ENCODE measurements around the gene NVL.
A peak's percentile ranks its signal among the peaks of the same experiment; 100 is the strongest.

The NVL gene

GRCh38 chr1:224338150-224338838, 8.3 kb upstream of the NVL start:
- Histone ChIP-seq H4K20me1 (ENCODE audit: insufficient read depth, low read length) (no peaks in the 10 kb centered on the region), H3K9me2 (replicated peaks; ENCODE audit: insufficient read depth, low read length) (no peaks in the 10 kb centered on the region), H3F3A (ENCODE audit: insufficient read depth, low read length) (no peaks in the 10 kb centered on the region), H3K9me3 (replicated peaks; ENCODE audit: insufficient read depth, low read length) (no peaks in the 10 kb centered on the region), H3K9ac (ENCODE audit: low read length) (no peak overlapping the region), H3K36me3 (replicated peaks; ENCODE audit: insufficient read depth, low read length) (no peaks in the 10 kb centered on the region), H3K4me3 (ENCODE audit: low read length) (no peak overlapping the region), H3K4me2 (ENCODE audit: low read depth, low read length) (no peak overlapping the region), H3K27me3 (replicated peaks; ENCODE audit: insufficient read depth, low read length) (no peaks in the 10 kb centered on the region), H3K27ac (ENCODE audit: low read length) (no peak overlapping the region), H3K4me1 (ENCODE audit: low read length) (peaks cover 5% of the 10 kb centered on the region; the same call in 1 of the 2 replicates), H2AFZ (ENCODE audit: low read length) (no peak overlapping the region), H3K79me2 (ENCODE audit: low read length) (no peaks in the 10 kb centered on the region)
- TF ChIP-seq EZH2 (optimal IDR thresholded peaks at IDR 0.05; ENCODE audit: low read depth, low read length) (no peak), CTCF (IDR thresholded peaks at IDR 0.05; ENCODE audit: low read length) (no peak), EZH2phosphoT487 (IDR thresholded peaks at IDR 0.05; ENCODE audit: low read length) (no peak)
- DNase-seq = no peak

GRCh38 chr1:224333939-224334786, 4.2 kb upstream of the NVL start:
- TF ChIP-seq EZH2phosphoT487 (IDR thresholded peaks at IDR 0.05; ENCODE audit: low read length) (no peak), CTCF (IDR thresholded peaks at IDR 0.05; ENCODE audit: low read length) (no peak), EZH2 (optimal IDR thresholded peaks at IDR 0.05; ENCODE audit: low read depth, low read length) (no peak)
- H3K27ac ChIP-seq (ENCODE audit: low read length) = no peak overlapping the region

GRCh38 chr1:224333309-224333926, 3.4 kb upstream of the NVL start:
- Histone ChIP-seq H3K36me3 (replicated peaks; ENCODE audit: insufficient read depth, low read length) (no peaks in the 10 kb centered on the region), H4K20me1 (ENCODE audit: insufficient read depth, low read length) (no peaks in the 10 kb centered on the region), H3K4me1 (ENCODE audit: low read length) (peaks cover 8% of the 10 kb centered on the region), H3K9me3 (replicated peaks; ENCODE audit: insufficient read depth, low read length) (no peaks in the 10 kb centered on the region), H3K9me2 (replicated peaks; ENCODE audit: insufficient read depth, low read length) (no peaks in the 10 kb centered on the region), H2AFZ (ENCODE audit: low read length) (peak overlapping the region; percentile 6), H3K27ac (ENCODE audit: low read length) (no peak overlapping the region), H3K9ac (ENCODE audit: low read length) (no peak overlapping the region), H3K27me3 (replicated peaks; ENCODE audit: insufficient read depth, low read length) (no peaks in the 10 kb centered on the region), H3F3A (ENCODE audit: insufficient read depth, low read length) (peaks cover 12% of the 10 kb centered on the region), H3K4me2 (ENCODE audit: low read depth, low read length) (peak overlapping the region; percentile 16; the same call in 1 of the 2 replicates), H3K4me3 (ENCODE audit: low read length) (no peak overlapping the region), H3K79me2 (ENCODE audit: low read length) (peaks cover 15% of the 10 kb centered on the region)
- TF ChIP-seq CTCF (IDR thresholded peaks at IDR 0.05; ENCODE audit: low read length) (peak; percentile 90), EZH2 (optimal IDR thresholded peaks at IDR 0.05; ENCODE audit: low read depth, low read length) (no peak), EZH2phosphoT487 (IDR thresholded peaks at IDR 0.05; ENCODE audit: low read length) (no peak)
- DNase-seq = peak; percentile 81

More at GRCh38 chr1:224333939-224334786, 4.2 kb upstream of the NVL start:
- Histone ChIP-seq H3F3A (ENCODE audit: insufficient read depth, low read length) (peaks cover 12% of the 10 kb centered on the region), H3K9me2 (replicated peaks; ENCODE audit: insufficient read depth, low read length) (no peaks in the 10 kb centered on the region), H3K79me2 (ENCODE audit: low read length) (peaks cover 8% of the 10 kb centered on the region), H3K4me3 (ENCODE audit: low read length) (no peak overlapping the region), H3K4me2 (ENCODE audit: low read depth, low read length) (no peak overlapping the region), H2AFZ (ENCODE audit: low read length) (peak overlapping the region; percentile 6), H3K27me3 (replicated peaks; ENCODE audit: insufficient read depth, low read length) (no peaks in the 10 kb centered on the region), H3K36me3 (replicated peaks; ENCODE audit: insufficient read depth, low read length) (no peaks in the 10 kb centered on the region), H3K9ac (ENCODE audit: low read length) (no peak overlapping the region), H4K20me1 (ENCODE audit: insufficient read depth, low read length) (no peaks in the 10 kb centered on the region), H3K4me1 (ENCODE audit: low read length) (peaks cover 5% of the 10 kb centered on the region; the same call in 1 of the 2 replicates), H3K9me3 (replicated peaks; ENCODE audit: insufficient read depth, low read length) (no peaks in the 10 kb centered on the region)
- no peak for DNase-seq
